ENCODE measurements around the gene IMPA2. TPM values are rescaled to one million over a fixed set of nuclear protein-coding genes. Genes with fewer than 3 reads are reported as not detected.

The IMPA2 gene
- total and polyA plus RNA-seq, 10 of the 15 experiments (the other 5 are each of a cell fraction or from before 2014, with no cell fraction given): 0.24 to 21.0 (median 11.4) TPM

- TF ChIP-seq REST (IDR thresholded peaks at IDR 0.05; ENCODE audit: low read depth, low read length) (no peak), CEBPB (IDR thresholded peaks at IDR 0.05; ENCODE audit: borderline replicate concordance in 1 of 2, low read depth in 2 of 2, low read length in 2 of 2) (no peak), TCF7 (IDR thresholded peaks at IDR 0.05; ENCODE audit: borderline replicate concordance) (no peak)
These were observed 37.1 kb upstream of the IMPA2 start (continued) for GRCh38 chr18:11944252-11944651.

GRCh38 chr18:11944786-11945185 is 36.5 kb upstream of the IMPA2 start:
- no peak overlapping the region for H3K4me3 ChIP-seq
- H3K27ac ChIP-seq (ENCODE audit: control insufficient read depth, insufficient read depth): no peak overlapping the region
- no peaks in the 10 kb centered on the region for H3K36me3 ChIP-seq (ENCODE audit: control insufficient read depth in 2 of 2, insufficient read depth in 2 of 2, low read length in 1 of 2)
- H3K4me1 ChIP-seq (ENCODE audit: control insufficient read depth, insufficient read depth, low read length): no peaks in the 10 kb centered on the region
- CTCF ChIA-PET: interaction anchor here (1.0 to 1.9 kb wide), 3 partner anchors 50 to 211 kb away, joined by 3 to 6 read pairs (median 4); no protein-coding TSS in a partner anchor
- intact Hi-C loops (cut with micrococcal nuclease; ENCODE audit: unreplicated experiment) (no loop called here), in situ Hi-C loops (cut with MboI) (no loop called here)
- no peaks in the 10 kb centered on the region for H3K27me3 ChIP-seq (replicated peaks in 1 of 2; ENCODE audit: control insufficient read depth in 2 of 2, insufficient read depth in 2 of 2, low read length in 1 of 2)
- no peaks in the 10 kb centered on the region for H3K9me3 ChIP-seq (replicated peaks; ENCODE audit: control insufficient read depth, insufficient read depth, low read length)
- ATAC-seq: no peak
- no peak overlapping the region for H2AFZ ChIP-seq (ENCODE audit: control insufficient read depth, low read depth, low read length)
- no peaks in the 10 kb centered on the region for H3K79me2 ChIP-seq (ENCODE audit: control insufficient read depth, insufficient read depth, low read length)
- BruUV-seq (replicated peaks): no TSS peak
- no peak for DNase-seq (ENCODE audit: low read depth, low spot score)
- FAIRE-seq: no peak
- H4K20me1 ChIP-seq (ENCODE audit: control insufficient read depth, insufficient read depth): no peaks in the 10 kb centered on the region
- POLR2A ChIA-PET: no interaction called here
- H3K9ac ChIP-seq (ENCODE audit: control insufficient read depth, insufficient read depth, low read length): no peak overlapping the region
- RAD21 ChIA-PET (ENCODE audit: unreplicated experiment): no interaction called here
- 76% methylated on average over 5 of the region's 5 CpGs for WGBS (ENCODE audit: insufficient coverage, insufficient replicate concordance, low lambda C conversion rate, missing lambda C conversion rate)
- H3K4me2 ChIP-seq (ENCODE audit: control insufficient read depth, insufficient read depth): no peak overlapping the region
- SMC1A ChIA-PET (ENCODE audit: uncharacterized antibody, unreplicated experiment): interaction anchor here (0.7 kb wide), 1 partner anchor 51 kb away, joined by 3 read pairs; no protein-coding TSS in a partner anchor
- TF ChIP-seq HDGF (IDR thresholded peaks at IDR 0.05) (no peak), CEBPB (IDR thresholded peaks at IDR 0.05; ENCODE audit: borderline replicate concordance in 1 of 2, low read depth in 2 of 2, low read length in 2 of 2) (no peak), PKNOX1 (IDR thresholded peaks at IDR 0.05) (no peak), E4F1 (IDR thresholded peaks at IDR 0.05; ENCODE audit: borderline replicate concordance, partially characterized antibody) (no peak), ZBTB4 (CRISPR knock-in tag; IDR thresholded peaks at IDR 0.05) (no peak), SUZ12 (IDR thresholded peaks at IDR 0.05; ENCODE audit: unreplicated experiment) (no peak), YBX1 (IDR thresholded peaks at IDR 0.05) (no peak), TAF1 (IDR thresholded peaks at IDR 0.05; ENCODE audit: borderline replicate concordance, low read depth, low read length) (no peak), CHD4 (IDR thresholded peaks at IDR 0.05) (no peak), PAX5 (IDR thresholded peaks at IDR 0.05; ENCODE audit: borderline replicate concordance, low read depth, low read length) (no peak), FOXM1 (IDR thresholded peaks at IDR 0.05; ENCODE audit: low read depth, low read length) (no peak)

All from GM12878 (cell line).